OCI-M2 (cell line): ENCODE data around the gene PUSL1.
"Not testable (repeated sequence)": the region's sequence is repeated elsewhere in the genome, so short reads cannot be mapped to it uniquely, and the experiment has no call there.

Experiments
- DNase-seq: peaks from one replicate; lab custom pipeline; 2025; ENCODE audit not compliant: unreplicated experiment; lab: John Stamatoyannopoulos, UW

PUSL1 gene

DNA sequence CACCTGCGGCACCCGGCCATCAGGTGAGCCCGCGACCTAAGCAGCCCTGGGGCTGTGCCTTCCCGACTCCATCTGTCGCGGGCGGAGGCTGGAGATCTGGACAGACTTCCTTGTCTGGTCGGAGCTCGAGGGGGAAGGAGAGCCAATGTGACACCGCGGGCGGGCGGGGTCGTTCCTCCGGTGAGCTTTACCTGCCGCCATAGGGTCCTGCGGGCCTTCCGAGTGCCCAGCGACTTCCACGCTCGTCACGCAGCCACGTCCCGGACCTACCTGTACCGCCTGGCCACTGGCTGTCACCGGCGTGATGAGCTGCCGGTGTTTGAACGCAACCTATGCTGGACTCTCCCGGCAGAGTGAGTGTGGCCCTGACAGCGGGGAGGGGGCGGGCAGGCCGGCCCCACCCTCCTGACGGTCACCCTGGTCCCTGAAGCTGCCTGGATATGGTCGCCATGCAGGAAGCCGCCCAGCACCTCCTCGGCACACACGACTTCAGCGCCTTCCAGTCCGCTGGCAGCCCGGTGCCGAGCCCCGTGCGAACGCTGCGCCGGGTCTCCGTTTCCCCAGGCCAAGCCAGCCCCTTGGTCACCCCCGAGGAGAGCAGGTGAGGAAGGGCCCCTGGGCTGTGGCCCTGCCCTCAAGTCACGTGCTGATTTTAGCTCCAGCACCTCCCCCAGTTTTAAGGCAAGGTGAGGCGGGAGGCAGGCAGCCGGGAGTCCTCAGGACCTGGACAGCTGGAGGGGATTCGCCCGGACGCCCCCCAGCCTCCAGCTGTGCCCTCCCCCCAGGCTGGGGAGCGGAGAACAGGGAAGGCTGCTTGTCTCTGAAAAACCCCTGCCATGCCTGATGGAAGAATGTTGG is 1.1 kb downstream of the PUSL1 start:
- no peak for DNase-seq

DNA sequence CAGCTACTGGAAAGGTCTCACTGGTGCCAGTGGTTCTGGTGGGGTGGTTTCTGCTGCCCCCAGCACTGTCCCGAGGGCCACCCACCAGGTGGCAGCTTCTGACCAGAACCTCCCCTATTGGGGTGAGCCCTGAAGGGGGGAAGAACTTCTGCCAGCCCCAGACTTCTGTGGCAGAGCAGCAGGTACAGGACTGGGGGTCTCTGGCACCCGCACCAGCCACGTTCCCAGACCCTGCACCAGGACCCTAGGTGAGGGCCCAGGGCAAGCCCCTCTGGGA is 1.6 kb downstream of the PUSL1 start:
- DNase-seq = no peak

GRCh38 chr1:1310476-1311053 is 2.2 kb downstream of the PUSL1 start:
- DNase-seq = no peak

GRCh38 chr1:1311107-1312104 is 3.0 kb downstream of the PUSL1 start:
- no peak for DNase-seq

- no peak for DNase-seq
Measured at GRCh38 chr1:1312450-1313314, 4.3 kb downstream of the PUSL1 start.

DNA sequence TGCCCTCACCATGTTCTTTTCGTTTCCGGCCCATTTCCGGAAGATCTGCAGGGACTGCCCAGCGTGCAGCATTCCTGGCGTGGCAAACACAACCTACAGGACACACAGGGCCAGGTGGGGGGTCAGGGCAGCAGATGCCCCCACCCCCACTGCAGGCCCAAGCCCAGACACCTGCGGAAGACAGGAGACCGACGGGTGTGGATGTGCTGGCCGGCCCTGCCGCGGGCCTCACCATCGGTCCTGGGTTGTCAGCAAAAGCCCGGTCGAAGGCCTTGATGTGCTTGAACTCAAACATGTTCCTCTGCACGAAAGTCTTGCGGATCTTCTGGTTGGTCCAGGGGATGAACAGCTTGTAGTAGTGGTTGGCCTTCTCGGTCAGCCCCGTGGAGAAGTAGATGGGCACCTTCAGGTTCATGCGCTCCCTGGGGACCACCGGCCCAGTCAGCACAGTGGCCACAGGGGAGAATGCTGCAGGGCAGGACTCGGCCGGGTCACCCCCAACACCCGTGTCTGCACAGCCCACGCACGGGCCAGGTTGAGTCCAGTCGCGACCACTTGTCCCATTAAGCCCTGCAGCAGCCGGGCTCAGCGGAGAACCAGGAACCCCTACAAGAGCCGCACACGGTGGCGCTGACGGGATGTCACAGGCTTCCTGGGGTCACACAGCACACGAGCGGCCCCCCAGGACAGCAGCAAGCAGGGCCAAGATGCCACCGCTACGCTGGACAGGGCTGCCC is 5.3 kb downstream of the PUSL1 start:
- no peak for DNase-seq

- DNase-seq = no peak
Measured at GRCh38 chr1:1314237-1314586, 5.8 kb downstream of the PUSL1 start.

DNA sequence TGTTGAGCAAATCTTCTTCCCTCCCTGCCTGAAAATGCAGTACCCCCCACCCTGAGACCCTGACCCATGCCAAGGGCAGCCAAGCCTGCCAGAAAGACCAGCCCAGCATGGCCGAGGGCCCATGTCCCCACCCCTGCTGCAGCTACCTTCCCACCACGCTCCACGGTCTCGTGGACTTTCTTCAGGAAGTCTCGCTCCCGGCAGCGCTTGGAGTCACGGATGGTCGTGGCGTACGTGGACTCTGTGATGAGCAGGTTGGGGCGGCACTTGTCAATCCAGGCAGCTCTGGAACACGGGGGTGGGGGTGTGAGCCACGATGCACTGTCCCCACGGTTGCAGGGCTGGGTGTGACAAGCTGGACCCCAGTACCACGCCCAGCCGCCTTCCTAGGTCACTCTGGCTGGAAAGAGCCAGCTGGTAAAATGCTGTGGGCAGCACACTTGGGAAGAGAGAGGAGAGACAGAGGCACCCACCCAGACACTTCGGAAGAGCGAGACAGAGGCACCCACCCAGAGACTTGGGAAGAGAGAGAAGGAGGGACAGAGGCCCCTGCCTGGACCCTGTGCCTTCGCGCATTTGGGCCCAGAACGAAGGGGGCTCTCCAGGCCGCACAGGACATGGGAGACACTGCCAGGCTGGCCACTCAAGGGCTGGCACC is 6.4 kb downstream of the PUSL1 start:
- DNase-seq = no peak

DNA sequence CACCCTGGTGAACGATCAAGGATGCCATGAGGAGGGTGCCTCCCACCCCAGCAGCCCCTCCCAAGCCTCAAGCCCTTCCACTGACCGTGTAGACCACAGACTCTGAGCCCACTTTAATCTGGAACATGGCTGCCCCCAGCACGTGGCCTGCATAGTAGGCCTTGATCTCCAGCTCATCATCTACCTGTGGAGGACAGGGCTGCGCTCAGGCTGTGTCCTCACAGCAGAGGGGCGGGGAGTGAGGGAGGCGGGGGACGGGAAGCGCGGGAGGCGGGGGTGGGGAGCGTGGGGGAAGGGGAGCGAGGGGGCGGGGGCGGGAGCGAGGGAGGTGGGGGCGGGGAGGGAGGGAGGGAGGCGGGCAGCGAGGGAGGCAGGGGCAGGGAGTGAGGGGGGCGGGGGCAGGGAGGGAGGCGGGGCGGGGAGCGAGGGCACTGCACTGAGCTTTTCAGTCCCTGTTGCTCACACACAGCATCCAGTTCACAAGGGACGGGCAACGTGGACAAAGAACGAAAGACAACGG is 7.1 kb downstream of the PUSL1 start:
- no peak for DNase-seq

GRCh38 chr1:1316199-1316598 is 7.8 kb downstream of the PUSL1 start:
- not testable (repeated sequence) for DNase-seq

- no peak for DNase-seq
Measured at GRCh38 chr1:1317420-1317819, 9.0 kb downstream of the PUSL1 start.

GRCh38 chr1:1318131-1318652 is 9.8 kb downstream of the PUSL1 start:
- DNase-seq = no peak

DNA sequence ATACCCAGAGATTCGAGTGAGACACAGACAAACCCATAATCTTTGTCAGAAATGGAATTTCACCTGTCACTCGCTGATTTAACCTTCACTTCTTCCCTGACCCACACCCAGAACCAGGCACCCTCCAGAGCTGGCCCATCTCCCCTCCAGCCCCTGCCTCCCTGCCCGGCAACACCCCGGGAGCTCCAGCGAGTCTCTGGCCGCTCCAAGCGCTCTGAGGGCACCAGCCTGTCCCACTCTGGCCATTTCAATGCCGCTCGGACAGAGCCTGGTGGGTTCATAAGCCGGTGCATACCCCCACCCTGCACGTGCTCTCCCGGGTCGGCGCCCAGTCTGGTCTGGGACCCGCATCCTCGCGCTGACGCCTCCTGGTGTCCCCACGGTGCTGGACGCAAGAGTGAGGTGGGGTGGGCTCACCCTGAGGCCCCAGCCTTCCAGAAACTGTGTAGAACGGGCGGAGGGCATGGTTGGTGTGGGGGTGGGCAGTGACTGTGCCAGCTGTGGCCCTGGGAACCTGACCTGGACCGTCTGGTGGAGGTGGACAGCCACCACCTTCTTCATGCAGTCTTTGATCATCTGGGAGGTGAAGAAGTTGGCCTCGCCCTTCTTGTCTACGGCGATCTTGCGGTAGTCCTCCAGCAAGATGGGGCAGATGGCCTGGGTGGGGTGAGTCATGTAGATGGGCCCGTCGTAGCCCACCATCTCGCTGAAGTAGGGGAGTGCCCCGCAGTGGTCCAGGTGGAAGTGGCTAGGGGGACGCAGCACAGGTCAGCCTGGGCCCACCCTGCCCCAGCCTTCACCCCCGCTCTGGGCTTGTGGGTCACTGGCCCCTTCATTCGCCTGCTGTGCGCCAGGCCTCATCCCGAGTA is 10.6 kb downstream of the PUSL1 start:
- DNase-seq = no peak

GRCh38 chr1:1319646-1319941 is 11.2 kb downstream of the PUSL1 start:
- DNase-seq = no peak

GRCh38 chr1:1320666-1321448 is 12.5 kb downstream of the PUSL1 start:
- no peak for DNase-seq

DNA sequence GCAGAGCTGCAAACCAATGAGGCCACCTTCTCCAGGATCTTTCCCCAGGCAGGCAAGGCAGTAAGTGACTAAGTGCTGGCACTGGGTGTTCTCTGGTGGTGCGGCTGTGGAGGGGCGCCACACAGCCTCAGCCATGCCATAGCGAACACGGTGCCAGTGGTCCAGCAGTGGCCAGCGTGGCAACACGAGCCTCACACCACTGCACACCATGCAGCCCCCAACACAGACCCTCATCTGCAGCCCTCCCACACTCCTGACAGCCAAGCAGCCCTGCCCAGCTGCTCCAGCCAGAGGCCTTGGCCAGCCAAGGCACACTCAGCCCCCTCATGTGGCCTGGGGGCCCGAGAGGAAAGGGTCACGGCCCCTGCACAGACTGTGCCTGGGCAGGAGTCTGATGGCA is 13.1 kb downstream of the PUSL1 start:
- DNase-seq = no peak

GRCh38 chr1:1322418-1322817 is 14.0 kb downstream of the PUSL1 start:
- no peak for DNase-seq

GRCh38 chr1:1322952-1323351 is 14.6 kb downstream of the PUSL1 start:
- no peak for DNase-seq
